Spinal cord (tissue), 10 donors: ENCODE data around the gene QDPR. TPM values are rescaled to one million over a fixed set of nuclear protein-coding genes. Genes with fewer than 3 reads are reported as not detected.

ENCODE experiments used
- DNase-seq, 6 donors: peaks; one replicate each; pipeline versions ENCODE4 v3.0.0 to v3.0.0-alpha.2; 2013 to 2015; ENCODE audit warnings: low spot score in 6 of 6, low read depth in 4 of 6
- H3K27ac ChIP-seq: one replicate; pipeline ENCODE4 v1.5.1; 2013; ENCODE audit warnings: low read depth, low read length, control low read depth
- H3K27me3 ChIP-seq: one replicate; pipeline ENCODE4 v1.6.1; 2013; ENCODE audit warnings: low read length; ENCODE audit not compliant: control insufficient read depth, insufficient read depth
- H3K36me3 ChIP-seq: one replicate; pipeline ENCODE4 v1.6.1; 2013; ENCODE audit warnings: low read length; ENCODE audit not compliant: control insufficient read depth, insufficient read depth
- H3K4me1 ChIP-seq: one replicate; pipeline ENCODE4 v1.6.1; 2013; ENCODE audit warnings: low read length; ENCODE audit not compliant: control insufficient read depth, insufficient read depth
- H3K4me3 ChIP-seq: one replicate; pipeline ENCODE4 v1.5.1; 2013; ENCODE audit warnings: low read depth, low read length, control low read depth
- H3K9me3 ChIP-seq: one replicate; pipeline ENCODE4 v1.6.1; 2013; ENCODE audit warnings: low read length; ENCODE audit not compliant: control insufficient read depth, insufficient read depth
- WGBS: methylation state at CpG from one replicate; pipeline ENCODE4 v1.1.5; 2013; ENCODE audit warnings: missing lambda C conversion rate; ENCODE audit not compliant: insufficient coverage; 5-methylcytosine and 5-hydroxymethylcytosine counted together
- polyA plus RNA-seq, 2 donors: library from polyadenylated mRNA; unstranded; fragments of 120-200 nt; gene quantifications; one replicate each; pipeline ENCODE4 v1.2.1, GENCODE V29; 2013; ENCODE audit not compliant: insufficient read length in 2 of 2
- total RNA-seq, 2 donors: library from RNA; depleted of rRNA in 1 of 2; stranded (reverse); fragments of 120-200 nt in 1 of 2; fragments of >200 nt in 1 of 2; gene quantifications; one replicate each; pipeline versions ENCODE4 v1.2.3 to v1.2.4, GENCODE V29; 2013 to 2014
- donor health status: healthy.

Gene QDPR
- total and polyA plus RNA-seq, 4 donors = 13.6 to 115 (median 77.9) TPM

- DNase-seq = no peak
- Histone ChIP-seq H3K27me3 (peaks cover 2% of the 10 kb centered on the region), H3K27ac (no peak within 1 kb of the TSS), H3K4me3 (no peak within 1 kb of the TSS), H3K36me3 (no peaks in the 10 kb centered on the region), H3K9me3 (no peaks in the 10 kb centered on the region), H3K4me1 (peaks cover 11% of the 10 kb centered on the region)
- 92% methylated on average over 6 of the region's 9 CpGs for WGBS
Measured at GRCh38 chr4:17514865-17515264, 3.0 kb upstream of the QDPR start, which contains the start of gene CLRN2. CLRN2 (plus strand) TSS chr4:17515165; CDS start chr4:17515267, 102 bp downstream.

DNA sequence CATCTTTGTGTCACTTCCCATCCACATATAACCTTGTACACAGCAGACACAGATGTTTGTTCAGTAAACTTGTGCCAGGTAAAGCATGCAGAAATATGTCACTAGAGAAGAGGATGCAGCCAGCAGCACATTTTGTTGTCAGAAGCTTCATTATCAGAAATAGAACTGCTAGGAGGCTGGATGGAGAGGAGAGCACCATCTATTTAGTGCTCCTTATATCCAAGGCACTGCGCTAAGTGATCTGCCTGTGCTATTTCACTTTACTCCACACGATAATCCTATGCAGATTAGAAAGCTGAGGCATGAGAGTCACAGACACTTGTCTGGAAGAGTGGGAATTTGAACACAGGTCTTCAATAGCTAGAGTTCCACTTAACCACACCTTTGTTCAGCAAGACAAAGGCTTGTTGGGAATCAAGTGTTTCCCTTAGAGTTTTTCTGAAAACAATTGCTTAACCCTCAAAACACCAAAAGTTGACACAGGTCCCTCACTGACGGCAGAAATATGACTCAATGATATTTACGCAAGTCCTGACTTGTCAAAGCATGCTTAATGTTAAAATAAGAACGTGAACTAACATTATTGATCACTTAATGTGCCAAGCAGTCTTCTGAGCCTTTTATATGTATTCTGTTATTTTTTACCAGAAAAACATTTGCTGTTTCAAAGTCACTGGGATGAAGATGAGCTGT is 1.2 kb upstream of the QDPR start:
- H3K4me1 ChIP-seq = peaks cover 11% of the 10 kb centered on the region
- no peak overlapping the region for H3K27ac ChIP-seq
- peaks cover 2% of the 10 kb centered on the region for H3K27me3 ChIP-seq
- no peaks in the 10 kb centered on the region for H3K9me3 ChIP-seq
- no peak overlapping the region for H3K4me3 ChIP-seq
- no CpG with 5 or more reads among the region's 5 CpGs for WGBS
- DNase-seq = peak in 2 of 6 donors; percentile 15 to 43
- H3K36me3 ChIP-seq = peaks cover 9% of the 10 kb centered on the region

- Histone ChIP-seq H3K9me3 (no peaks in the 10 kb centered on the region), H3K4me3 (peak overlapping the region; percentile 78), H3K27ac (peak overlapping the region; percentile 67), H3K27me3 (peaks cover 2% of the 10 kb centered on the region), H3K4me1 (peaks cover 11% of the 10 kb centered on the region), H3K36me3 (peaks cover 9% of the 10 kb centered on the region)
- DNase-seq = peak in 5 of 6 donors; percentile 22 to 81 (median 53)
- under 1% methylated on average over 32 of the region's 32 CpGs for WGBS
Measured at GRCh38 chr4:17511509-17511949, 361 bp downstream of the QDPR start.

DNA sequence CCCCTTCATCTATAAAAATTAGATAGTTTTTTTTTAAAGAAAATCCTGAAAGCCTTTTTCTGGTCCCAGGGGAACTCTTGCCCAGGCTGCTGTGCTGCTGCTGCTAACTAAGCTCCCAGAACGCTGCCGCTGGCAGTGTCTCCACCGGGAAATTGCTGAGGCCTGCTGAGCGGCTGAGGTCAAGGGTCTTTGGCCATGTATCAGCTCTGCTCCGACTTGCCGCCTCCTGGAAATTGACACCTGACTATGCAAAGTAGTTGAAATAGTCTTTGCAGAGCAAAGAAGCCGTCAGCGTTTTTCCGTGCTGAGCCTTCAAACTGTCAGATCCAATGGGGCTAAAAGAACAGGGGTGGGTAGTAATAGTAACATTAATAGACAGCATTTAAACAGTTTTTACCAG is 839 bp downstream of the QDPR start:
- H3K4me3 ChIP-seq = peak overlapping the region; percentile 78
- peaks cover 11% of the 10 kb centered on the region for H3K4me1 ChIP-seq
- peak overlapping the region; percentile 67 for H3K27ac ChIP-seq
- peak in 2 of 6 donors; percentile 47 to 51 for DNase-seq
- no peaks in the 10 kb centered on the region for H3K9me3 ChIP-seq
- H3K27me3 ChIP-seq = peaks cover 2% of the 10 kb centered on the region
- WGBS = 9% methylated on average over 6 of the region's 9 CpGs
- peaks cover 9% of the 10 kb centered on the region for H3K36me3 ChIP-seq

GRCh38 chr4:17510582-17510981 is 1.3 kb downstream of the QDPR start:
- no peak overlapping the region for H3K4me3 ChIP-seq
- H3K9me3 ChIP-seq = no peaks in the 10 kb centered on the region
- no peak overlapping the region for H3K27ac ChIP-seq
- H3K27me3 ChIP-seq = no peaks in the 10 kb centered on the region
- H3K4me1 ChIP-seq = peaks cover 11% of the 10 kb centered on the region
- no peak for DNase-seq
- H3K36me3 ChIP-seq = peaks cover 9% of the 10 kb centered on the region
- no CpG with 5 or more reads among the region's 3 CpGs for WGBS

DNA sequence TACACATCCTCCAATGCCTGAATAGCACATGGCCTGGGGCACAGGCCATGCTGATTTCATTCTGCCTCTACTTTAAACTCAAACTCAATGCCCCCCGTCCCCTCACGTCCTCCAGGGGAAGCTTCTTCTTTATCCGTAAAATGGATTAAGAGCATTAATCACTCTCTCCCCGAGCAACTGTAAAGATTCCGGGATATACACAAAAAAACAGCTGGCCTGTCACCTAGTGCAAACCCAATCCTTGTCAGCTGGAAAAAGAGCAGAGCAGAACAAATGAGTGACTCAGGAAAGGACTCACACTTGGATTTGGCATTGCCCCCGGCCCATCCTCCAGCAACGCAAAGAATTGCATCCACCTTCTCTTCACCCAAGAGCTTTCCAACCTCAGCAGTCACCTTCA is 7.8 kb downstream of the QDPR start:
- Histone ChIP-seq H3K9me3 (no peaks in the 10 kb centered on the region), H3K27ac (no peak overlapping the region), H3K36me3 (peaks cover 27% of the 10 kb centered on the region), H3K4me3 (no peak overlapping the region), H3K4me1 (no peaks in the 10 kb centered on the region), H3K27me3 (no peaks in the 10 kb centered on the region)
- no peak for DNase-seq
- WGBS = 52% methylated on average over 5 of the region's 7 CpGs

DNA sequence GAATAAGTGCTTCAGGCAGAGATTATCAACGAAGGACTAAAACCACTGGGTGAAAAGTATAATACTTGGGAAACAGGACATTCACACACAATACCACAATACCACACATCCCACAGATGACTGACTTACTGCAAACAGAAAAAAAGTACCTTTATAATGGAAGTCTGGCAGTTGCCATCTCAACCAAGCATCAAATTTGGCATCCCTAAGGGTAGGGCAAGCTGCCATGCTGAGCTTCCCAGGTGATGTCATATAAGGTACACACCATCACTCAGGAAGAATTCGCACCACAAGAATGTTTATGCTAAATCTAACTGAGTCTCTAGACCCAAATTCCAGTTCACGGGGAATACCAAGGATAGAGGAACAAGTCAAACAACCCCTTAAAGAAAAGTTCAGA is 9.1 kb downstream of the QDPR start:
- no peaks in the 10 kb centered on the region for H3K4me1 ChIP-seq
- no CpG with 5 or more reads among the region's 3 CpGs for WGBS
- no peak overlapping the region for H3K4me3 ChIP-seq
- H3K9me3 ChIP-seq = no peaks in the 10 kb centered on the region
- H3K27me3 ChIP-seq = no peaks in the 10 kb centered on the region
- no peak overlapping the region for H3K27ac ChIP-seq
- peaks cover 25% of the 10 kb centered on the region for H3K36me3 ChIP-seq
- DNase-seq = no peak

- no peak overlapping the region for H3K4me3 ChIP-seq
- H3K4me1 ChIP-seq = no peaks in the 10 kb centered on the region
- peaks cover 40% of the 10 kb centered on the region for H3K36me3 ChIP-seq
- H3K9me3 ChIP-seq = no peaks in the 10 kb centered on the region
- H3K27me3 ChIP-seq = no peaks in the 10 kb centered on the region
- no peak for DNase-seq
- H3K27ac ChIP-seq = no peak overlapping the region
Measured at GRCh38 chr4:17500574-17500973, 11.3 kb downstream of the QDPR start.

DNA sequence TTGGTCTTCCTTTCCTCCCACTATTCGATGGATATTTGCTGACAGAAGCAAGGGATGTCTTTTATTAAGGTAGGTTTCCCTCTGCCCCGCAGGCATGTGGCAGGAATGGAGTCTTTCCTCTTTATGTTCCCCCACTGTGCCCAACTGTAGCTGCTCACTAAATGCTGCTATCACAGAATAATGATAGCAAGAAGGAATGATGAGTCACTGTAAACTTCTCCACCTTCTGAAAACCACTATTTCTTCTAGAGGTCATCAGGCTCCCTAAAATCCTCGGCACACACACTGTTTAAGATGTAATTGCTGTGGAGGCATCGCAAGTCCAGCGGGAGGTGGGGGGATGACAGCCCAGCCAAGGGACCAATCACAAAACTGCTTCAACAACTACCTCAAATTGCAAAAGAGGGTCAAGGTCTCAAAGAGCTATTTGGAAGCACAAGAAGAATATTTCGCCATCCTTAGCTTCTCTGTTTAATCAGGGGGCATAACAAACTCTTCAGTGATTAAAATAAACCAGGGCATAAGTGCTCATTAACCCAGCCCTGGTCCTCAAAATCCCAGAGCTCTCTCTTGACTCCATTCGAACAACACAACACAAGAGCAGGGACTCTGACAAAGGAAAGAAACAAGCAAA is 13.9 kb downstream of the QDPR start:
- no peak overlapping the region for H3K4me3 ChIP-seq
- WGBS = 87% methylated on average over 3 of the region's 7 CpGs
- no peaks in the 10 kb centered on the region for H3K27me3 ChIP-seq
- peaks cover 43% of the 10 kb centered on the region for H3K36me3 ChIP-seq
- no peak overlapping the region for H3K27ac ChIP-seq
- H3K4me1 ChIP-seq = no peaks in the 10 kb centered on the region
- H3K9me3 ChIP-seq = no peaks in the 10 kb centered on the region
- DNase-seq = no peak
